ENCODE measurements around the gene TNS3.

The TNS3 gene

GRCh38 chr7:47233996-47234395, 347.9 kb downstream of the TNS3 start:
- DNase-seq = no peak

- no peak for DNase-seq
Observed at GRCh38 chr7:47232751-47233412, 349.0 kb downstream of the TNS3 start.

- no peak for DNase-seq
Observed at GRCh38 chr7:47231627-47232026, 350.3 kb downstream of the TNS3 start.

GRCh38 chr7:47231032-47231431, 350.9 kb downstream of the TNS3 start:
- no peak for DNase-seq

GRCh38 chr7:47228386-47229014, 353.4 kb downstream of the TNS3 start:
- DNase-seq = no peak

- peak; percentile 48 for DNase-seq
Observed at GRCh38 chr7:47227762-47228177, 354.1 kb downstream of the TNS3 start.

GRCh38 chr7:47226696-47227095, 355.2 kb downstream of the TNS3 start:
- no peak for DNase-seq

- DNase-seq = peak; percentile 60
Observed at GRCh38 chr7:47225387-47226131, 356.4 kb downstream of the TNS3 start.

All from hematopoietic multipotent progenitor cell treated with erythropoietin and hydrocortisone succinate and interleukin-3 and kit ligand, for 4 days (in vitro differentiated cells).